K562 (cell line): ENCODE data around the gene ZEB2. TPM values are rescaled to one million over a fixed set of nuclear protein-coding genes. Genes with fewer than 3 reads are reported as not detected.

Source experiments
- ARID2 ChIP-seq: fragments of 450-650 bp; IDR thresholded peaks from 2 replicates; pipeline ENCODE4 v1.6.1; 2017; ENCODE audit warnings: antibody characterized with exemption, mild to moderate bottlenecking
- ASH1L ChIP-seq: fragments of 450-650 bp; IDR thresholded peaks from 2 replicates; pipeline ENCODE4 v1.6.1; 2018; ENCODE audit warnings: borderline replicate concordance, mild to moderate bottlenecking, low read depth; ENCODE audit not compliant: partially characterized antibody
- EZH2 ChIP-seq: IDR thresholded peaks from 2 replicates; pipeline ENCODE4 v1.6.1; 2012; ENCODE audit warnings: low read depth, mild to moderate bottlenecking, inconsistent platforms, low read length, borderline replicate concordance
- GTF2A2 ChIP-seq: IDR thresholded peaks from 2 replicates; pipeline ENCODE4 v1.6.1; 2016; ENCODE audit warnings: mild to moderate bottlenecking, missing genetic modification characterization, missing compliant biosample characterization
- KLF13 ChIP-seq: fragments of 450-650 bp; IDR thresholded peaks from 2 replicates; pipeline ENCODE4 v1.6.1; 2016; ENCODE audit warnings: missing genetic modification characterization, low read depth, mild to moderate bottlenecking, missing compliant biosample characterization, moderate library complexity, borderline replicate concordance
- MAZ ChIP-seq, 2 experiments: fragments of 450-650 bp in 1 of 2; sonication (generic) in 1 of 2; formaldehyde crosslinking; IDR thresholded peaks in 1 of 2; conservative IDR thresholded peaks in 1 of 2; 2 replicates each; pipeline versions ENCODE4 v1.4.0 to v1.5.0; 2020; ENCODE audit warnings: mild to moderate bottlenecking in 1 of 2, missing genetic modification reagents in 1 of 2
- MCM2 ChIP-seq: fragments of 450-650 bp; IDR thresholded peaks from 2 replicates; pipeline ENCODE4 v1.6.1; 2017; ENCODE audit warnings: low read depth, mild to moderate bottlenecking
- TAF1 ChIP-seq: IDR thresholded peaks from 2 replicates; pipeline ENCODE4 v1.6.1; 2011; ENCODE audit warnings: mild to moderate bottlenecking, low read length, moderate library complexity; ENCODE audit not compliant: insufficient read depth, control insufficient read depth, severe bottlenecking; ENCODE audit errors: extremely low read depth
- TCF7L2 ChIP-seq: fragments of 150-350 bp; IDR thresholded peaks from 2 replicates; pipeline ENCODE4 v1.6.1; 2016; ENCODE audit warnings: low read depth, mild to moderate bottlenecking, low read length, moderate library complexity
- ZNF140 ChIP-seq: fragments of 250-450 bp; sonication (Bioruptor Pico); IDR thresholded peaks from 2 replicates; pipeline ENCODE4 v1.8.0; 2021; ENCODE audit warnings: moderate library complexity, mild to moderate bottlenecking, inconsistent platforms
- ZNF589 ChIP-seq: fragments of 200-800 bp; sonication (Bioruptor generic); IDR thresholded peaks from 2 replicates; pipeline ENCODE4 v1.6.1; 2016; ENCODE audit warnings: low read depth, missing genetic modification characterization, missing compliant biosample characterization
- ZSCAN29 ChIP-seq: fragments of 450-650 bp; IDR thresholded peaks from 2 replicates; pipeline ENCODE4 v1.6.1; 2017
- polyA plus RNA-seq, 8 experiments: library from polyadenylated mRNA; depleted of rRNA in 4 of 8; stranded (reverse) in 5 of 8; unstranded in 3 of 8; fragments of >200 nt; fragmentation: Nextera tagmentation in 2 of 8; fragmentation: Illumina TruSeq in 1 of 8; extraction: Ambion mirVana in 2 of 8; extraction: Trizol in 1 of 8; gene quantifications; 2 replicates each; pipeline versions ENCODE4 v1.2.1 to v1.2.3, GENCODE V29; 2011 to 2014; ENCODE audit warnings: inconsistent platforms in 1 of 8, missing spikeins in 1 of 8
- total RNA-seq, 7 experiments: library from RNA; depleted of rRNA in 6 of 7; stranded (reverse); fragments of >200 nt in 6 of 7; fragmentation: Illumina TruSeq in 2 of 7; extraction: Trizol in 2 of 7; gene quantifications; 2 replicates each; pipeline versions ENCODE4 v1.2.1 to v1.2.3, GENCODE V29; 2011 to 2021; ENCODE audit warnings: low replicate concordance in 1 of 7
- TF ChIP-seq, protein P1 (sequence below): sonication (generic); formaldehyde crosslinking; IDR thresholded peaks from 2 replicates; pipeline ENCODE4 v1.5.0; 2020; ENCODE audit warnings: missing genetic modification reagents
- TF ChIP-seq, protein P2 (sequence below): fragments of 150-350 bp; conservative IDR thresholded peaks from 2 replicates; pipeline ENCODE4 v1.6.1; 2014; ENCODE audit warnings: low read length
- TF ChIP-seq, protein P3 (sequence below): sonication (generic); formaldehyde crosslinking; IDR thresholded peaks from 2 replicates; pipeline ENCODE4 v1.8.0; 2022; ENCODE audit warnings: mild to moderate bottlenecking, low read depth, missing genetic modification reagents
- TF ChIP-seq, protein P4 (sequence below), 2 experiments: IDR thresholded peaks; 2 replicates each; pipeline ENCODE4 v1.6.1; 2011; ENCODE audit warnings: borderline replicate concordance in 1 of 2, control low read depth in 1 of 2, low read depth in 1 of 2, low read length in 1 of 2, mild to moderate bottlenecking in 1 of 2, mixed read lengths in 1 of 2, moderate library complexity in 1 of 2; ENCODE audit not compliant: insufficient read depth in 1 of 2, insufficient read length in 1 of 2, poor library complexity in 1 of 2, severe bottlenecking in 1 of 2; ENCODE audit errors: extremely low read depth in 1 of 2

Gene ZEB2
- total and polyA plus RNA-seq, 9 of the 15 experiments (the other 6 are each of a cell fraction or from before 2014, with no cell fraction given), result 15.1 to 113 (median 72.3) TPM

DNA sequence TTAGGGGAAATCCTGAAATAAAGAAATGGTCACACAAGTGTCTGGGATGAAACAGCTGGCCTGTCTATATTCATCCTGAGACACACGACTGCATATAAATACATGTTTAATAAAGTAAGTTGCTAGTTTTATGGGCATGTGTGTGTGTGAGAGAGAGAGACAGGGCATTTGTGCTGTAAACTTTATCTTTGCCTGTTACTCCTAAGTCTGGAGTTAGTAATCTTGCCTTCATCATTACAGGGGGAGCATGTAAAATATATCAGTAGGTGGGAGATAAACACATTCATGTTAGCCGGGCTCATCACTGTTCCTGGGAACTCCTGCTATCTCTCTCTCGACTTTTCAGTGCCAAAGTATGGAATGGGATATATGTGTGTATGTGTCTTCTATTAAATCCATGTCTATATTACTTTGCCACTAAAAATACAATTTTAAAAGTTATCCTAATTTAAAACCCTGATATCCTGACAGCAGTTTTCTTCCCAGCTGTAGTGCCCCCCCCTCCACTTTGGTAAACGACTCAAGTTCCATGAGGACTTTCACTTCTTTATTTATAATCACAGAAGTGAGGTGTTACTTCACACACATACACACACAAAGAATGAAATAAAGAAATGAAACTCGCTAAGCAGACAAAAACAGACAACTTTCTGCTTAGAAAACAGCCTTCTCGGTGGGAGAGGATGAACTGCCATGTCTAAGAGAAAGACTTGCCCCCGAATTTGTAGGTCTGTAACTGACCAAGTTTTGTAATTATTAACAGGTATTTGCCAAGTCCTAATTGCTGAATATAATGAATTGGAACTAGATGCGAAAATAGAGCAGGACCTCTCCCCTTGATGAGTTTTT lies 947 bp downstream of the ZEB2 start (continued):
- TF ChIP-seq, protein P1, sequence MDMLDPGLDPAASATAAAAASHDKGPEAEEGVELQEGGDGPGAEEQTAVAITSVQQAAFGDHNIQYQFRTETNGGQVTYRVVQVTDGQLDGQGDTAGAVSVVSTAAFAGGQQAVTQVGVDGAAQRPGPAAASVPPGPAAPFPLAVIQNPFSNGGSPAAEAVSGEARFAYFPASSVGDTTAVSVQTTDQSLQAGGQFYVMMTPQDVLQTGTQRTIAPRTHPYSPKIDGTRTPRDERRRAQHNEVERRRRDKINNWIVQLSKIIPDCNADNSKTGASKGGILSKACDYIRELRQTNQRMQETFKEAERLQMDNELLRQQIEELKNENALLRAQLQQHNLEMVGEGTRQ (CRISPR knock-in tag), result no peak
- TF ChIP-seq TCF7L2, result no peak
- TF ChIP-seq MAZ (CRISPR knock-in tag; conservative IDR thresholded peaks at IDR 0.05 in 1 of 2, IDR thresholded peaks at IDR 0.05 in 1 of 2), result peak in 1 of 2 experiments; percentile 12; a peak in 1 of 4 replicates
- TF ChIP-seq ZNF589 (CRISPR knock-in tag), result no peak
- TF ChIP-seq KLF13 (tag), result no peak
- TF ChIP-seq ZSCAN29, result no peak
- peak; percentile 19 for TF ChIP-seq TAF1
- TF ChIP-seq, protein P2, sequence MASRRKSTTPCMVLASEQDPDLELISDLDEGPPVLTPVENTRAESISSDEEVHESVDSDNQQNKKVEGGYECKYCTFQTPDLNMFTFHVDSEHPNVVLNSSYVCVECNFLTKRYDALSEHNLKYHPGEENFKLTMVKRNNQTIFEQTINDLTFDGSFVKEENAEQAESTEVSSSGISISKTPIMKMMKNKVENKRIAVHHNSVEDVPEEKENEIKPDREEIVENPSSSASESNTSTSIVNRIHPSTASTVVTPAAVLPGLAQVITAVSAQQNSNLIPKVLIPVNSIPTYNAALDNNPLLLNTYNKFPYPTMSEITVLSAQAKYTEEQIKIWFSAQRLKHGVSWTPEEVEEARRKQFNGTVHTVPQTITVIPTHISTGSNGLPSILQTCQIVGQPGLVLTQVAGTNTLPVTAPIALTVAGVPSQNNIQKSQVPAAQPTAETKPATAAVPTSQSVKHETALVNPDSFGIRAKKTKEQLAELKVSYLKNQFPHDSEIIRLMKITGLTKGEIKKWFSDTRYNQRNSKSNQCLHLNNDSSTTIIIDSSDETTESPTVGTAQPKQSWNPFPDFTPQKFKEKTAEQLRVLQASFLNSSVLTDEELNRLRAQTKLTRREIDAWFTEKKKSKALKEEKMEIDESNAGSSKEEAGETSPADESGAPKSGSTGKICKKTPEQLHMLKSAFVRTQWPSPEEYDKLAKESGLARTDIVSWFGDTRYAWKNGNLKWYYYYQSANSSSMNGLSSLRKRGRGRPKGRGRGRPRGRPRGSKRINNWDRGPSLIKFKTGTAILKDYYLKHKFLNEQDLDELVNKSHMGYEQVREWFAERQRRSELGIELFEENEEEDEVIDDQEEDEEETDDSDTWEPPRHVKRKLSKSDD, result no peak
- TF ChIP-seq, protein P3, sequence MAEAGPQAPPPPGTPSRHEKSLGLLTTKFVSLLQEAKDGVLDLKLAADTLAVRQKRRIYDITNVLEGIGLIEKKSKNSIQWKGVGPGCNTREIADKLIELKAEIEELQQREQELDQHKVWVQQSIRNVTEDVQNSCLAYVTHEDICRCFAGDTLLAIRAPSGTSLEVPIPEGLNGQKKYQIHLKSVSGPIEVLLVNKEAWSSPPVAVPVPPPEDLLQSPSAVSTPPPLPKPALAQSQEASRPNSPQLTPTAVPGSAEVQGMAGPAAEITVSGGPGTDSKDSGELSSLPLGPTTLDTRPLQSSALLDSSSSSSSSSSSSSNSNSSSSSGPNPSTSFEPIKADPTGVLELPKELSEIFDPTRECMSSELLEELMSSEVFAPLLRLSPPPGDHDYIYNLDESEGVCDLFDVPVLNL (CRISPR knock-in tag), result no peak
- no peak for TF ChIP-seq ASH1L
- TF ChIP-seq MCM2, result no peak
- no peak for TF ChIP-seq ARID2
- no peak for TF ChIP-seq ZNF140 (CRISPR knock-in tag)
- TF ChIP-seq GTF2A2 (tag), result no peak
- no peak for TF ChIP-seq EZH2
- TF ChIP-seq, protein P4, sequence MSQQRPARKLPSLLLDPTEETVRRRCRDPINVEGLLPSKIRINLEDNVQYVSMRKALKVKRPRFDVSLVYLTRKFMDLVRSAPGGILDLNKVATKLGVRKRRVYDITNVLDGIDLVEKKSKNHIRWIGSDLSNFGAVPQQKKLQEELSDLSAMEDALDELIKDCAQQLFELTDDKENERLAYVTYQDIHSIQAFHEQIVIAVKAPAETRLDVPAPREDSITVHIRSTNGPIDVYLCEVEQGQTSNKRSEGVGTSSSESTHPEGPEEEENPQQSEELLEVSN (IDR thresholded peaks at IDR 0.05; ENCODE audit: borderline replicate concordance in 1 of 2, extremely low read depth in 1 of 2, insufficient read depth in 1 of 2, insufficient read length in 1 of 2, low read depth in 1 of 2, low read length in 1 of 2, poor library complexity in 1 of 2, severe bottlenecking in 1 of 2), result no peak
